HUES6 (cell line): Measurements from ENCODE around the gene MEF2A.

Experiments used
- H3K27ac ChIP-seq: 2 replicates; pipeline ENCODE4 v1.7.0; 2013; ENCODE audit warnings: low read depth, mild to moderate bottlenecking, low read length, inconsistent platforms
- H3K27me3 ChIP-seq: 2 replicates; pipeline ENCODE4 v1.6.1; 2013; ENCODE audit warnings: low read length; ENCODE audit not compliant: control insufficient read depth, insufficient read depth
- H3K36me3 ChIP-seq: 2 replicates; pipeline ENCODE4 v1.6.1; 2013; ENCODE audit warnings: low read length; ENCODE audit not compliant: control insufficient read depth, insufficient read depth
- H3K4me1 ChIP-seq: 2 replicates; pipeline ENCODE4 v1.6.1; 2013; ENCODE audit warnings: low read length; ENCODE audit not compliant: control insufficient read depth, insufficient read depth
- H3K4me3 ChIP-seq: 2 replicates; pipeline ENCODE4 v1.5.1; 2013; ENCODE audit warnings: low read depth, low read length
- H3K9ac ChIP-seq: one replicate; pipeline ENCODE4 v1.6.1; 2013; ENCODE audit warnings: mild to moderate bottlenecking, low read length
- H3K9me3 ChIP-seq: 2 replicates; pipeline ENCODE4 v1.6.1; 2013; ENCODE audit warnings: low read depth, low read length; ENCODE audit not compliant: control insufficient read depth, insufficient read depth

MEF2A gene

DNA sequence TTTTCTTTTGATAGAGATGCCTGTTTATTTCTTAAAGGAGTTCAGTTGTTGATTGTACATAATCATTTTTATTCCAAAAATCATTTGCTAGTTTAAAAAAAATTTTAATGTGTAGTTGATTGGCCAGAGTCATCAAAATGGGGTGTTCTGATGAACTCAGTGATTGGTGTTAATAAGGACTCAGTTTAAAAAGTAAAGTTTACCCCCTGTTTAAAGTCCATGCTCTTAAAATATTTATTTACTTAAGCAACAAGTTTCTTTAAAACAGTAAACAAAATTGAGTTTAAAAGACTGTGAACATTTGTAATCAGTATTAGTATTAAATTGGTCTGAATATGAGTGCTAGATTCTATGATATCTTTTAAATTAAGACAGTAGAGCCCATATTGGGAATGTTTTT, 56.0 kb downstream of the MEF2A start:
- Histone ChIP-seq H3K27me3 (no peaks in the 10 kb centered on the region), H3K4me3 (no peak overlapping the region), H3K27ac (no peak overlapping the region), H3K36me3 (peaks cover 2% of the 10 kb centered on the region), H3K9ac (no peak overlapping the region), H3K9me3 (peaks cover 23% of the 10 kb centered on the region), H3K4me1 (peaks cover 7% of the 10 kb centered on the region)

DNA sequence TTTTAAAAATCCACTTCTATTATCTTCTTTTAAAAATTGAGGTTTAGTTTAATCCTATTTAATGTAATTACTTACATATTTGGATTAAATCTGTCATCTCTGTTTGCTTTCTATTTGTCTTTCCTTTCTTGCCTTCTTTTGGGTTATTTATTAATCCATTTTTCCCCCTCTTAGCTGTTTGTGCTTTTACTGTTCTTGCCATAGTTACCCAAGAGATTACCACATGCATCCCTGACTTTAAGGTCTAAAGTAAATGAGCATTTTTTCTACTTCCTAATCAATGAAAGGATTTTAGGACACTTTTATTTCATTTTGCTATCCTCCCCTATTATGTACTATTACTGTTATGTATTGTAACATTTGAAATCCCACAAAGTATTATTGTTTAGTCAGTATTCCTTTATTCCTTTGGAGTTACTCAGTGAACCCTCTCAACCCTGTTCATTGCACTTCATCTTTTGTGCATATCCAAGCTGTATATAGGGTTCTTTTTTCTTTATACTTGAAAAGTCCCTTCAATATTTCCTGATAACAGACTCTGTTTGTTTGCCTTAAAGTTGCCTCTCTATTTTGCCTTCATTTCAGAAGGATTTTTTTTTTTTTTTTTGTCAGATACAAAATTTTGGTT, 62.7 kb downstream of the MEF2A start:
- no peak overlapping the region for H3K9ac ChIP-seq
- H3K36me3 ChIP-seq = peaks cover 2% of the 10 kb centered on the region
- peaks cover 20% of the 10 kb centered on the region for H3K9me3 ChIP-seq
- H3K27me3 ChIP-seq = no peaks in the 10 kb centered on the region
- H3K27ac ChIP-seq = peak overlapping the region; percentile 68; the same call in 1 of the 2 replicates
- peaks cover 23% of the 10 kb centered on the region for H3K4me1 ChIP-seq
- no peak overlapping the region for H3K4me3 ChIP-seq

DNA sequence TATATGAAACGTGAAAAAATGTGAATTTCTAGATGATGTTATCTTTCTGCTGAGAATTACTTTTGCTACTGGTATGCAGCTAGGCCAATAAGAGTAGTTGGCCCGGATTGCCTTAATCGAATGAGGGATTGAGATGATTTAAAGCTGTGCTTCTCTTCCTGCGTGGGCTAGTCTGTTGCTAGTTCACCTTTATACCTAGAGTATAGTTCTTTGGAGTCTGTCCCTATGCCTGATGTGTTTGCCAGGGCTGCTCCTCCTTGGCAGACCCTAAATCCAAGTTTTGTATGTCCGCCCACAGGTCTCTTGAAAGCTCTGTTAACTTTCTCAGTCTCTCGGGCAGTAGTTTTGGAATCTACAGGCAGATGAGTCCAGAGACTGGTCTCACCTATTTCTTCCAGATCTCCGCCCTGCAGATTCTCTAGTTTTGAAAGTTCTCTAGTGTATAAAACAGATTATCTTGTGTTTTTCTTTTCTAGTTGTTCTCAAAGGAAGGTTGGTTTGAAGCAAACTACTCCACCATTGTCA, 64.9 kb downstream of the MEF2A start:
- H3K27me3 ChIP-seq = no peaks in the 10 kb centered on the region
- H3K9me3 ChIP-seq = peaks cover 4% of the 10 kb centered on the region; the same call in 1 of the 2 replicates
- H3K36me3 ChIP-seq = peaks cover 17% of the 10 kb centered on the region; the same call in 1 of the 2 replicates
- H3K27ac ChIP-seq = 0 out of 2 replicates have a peak overlapping the region, but pooled peaks have one; percentile 29
- no peak overlapping the region for H3K9ac ChIP-seq
- H3K4me1 ChIP-seq = peaks cover 23% of the 10 kb centered on the region
- H3K4me3 ChIP-seq = no peak overlapping the region

GRCh38 chr15:99631255-99631654, 65.5 kb downstream of the MEF2A start:
- H3K27me3 ChIP-seq = no peaks in the 10 kb centered on the region
- no peak overlapping the region for H3K27ac ChIP-seq
- H3K9me3 ChIP-seq = peaks cover 6% of the 10 kb centered on the region; the same call in 1 of the 2 replicates
- H3K9ac ChIP-seq = no peak overlapping the region
- no peak overlapping the region for H3K4me3 ChIP-seq
- H3K36me3 ChIP-seq = peaks cover 18% of the 10 kb centered on the region; the same call in 1 of the 2 replicates
- peaks cover 23% of the 10 kb centered on the region for H3K4me1 ChIP-seq

- H3K27me3 ChIP-seq = no peaks in the 10 kb centered on the region
- H3K4me1 ChIP-seq = peaks cover 21% of the 10 kb centered on the region
- peaks cover 19% of the 10 kb centered on the region; the same call in 1 of the 2 replicates for H3K36me3 ChIP-seq
- H3K9me3 ChIP-seq = peaks cover 6% of the 10 kb centered on the region; the same call in 1 of the 2 replicates
- no peak overlapping the region for H3K9ac ChIP-seq
- H3K27ac ChIP-seq = 0 out of 2 replicates have a peak overlapping the region, but pooled peaks have one; percentile 3
- H3K4me3 ChIP-seq = no peak overlapping the region
Observed at GRCh38 chr15:99632521-99632920, 66.7 kb downstream of the MEF2A start.

- Histone ChIP-seq H3K4me3 (no peak overlapping the region), H3K36me3 (peaks cover 19% of the 10 kb centered on the region; the same call in 1 of the 2 replicates), H3K9me3 (peaks cover 6% of the 10 kb centered on the region; the same call in 1 of the 2 replicates), H3K27me3 (no peaks in the 10 kb centered on the region), H3K27ac (no peak overlapping the region), H3K4me1 (peaks cover 17% of the 10 kb centered on the region), H3K9ac (no peak overlapping the region)
Observed at GRCh38 chr15:99633655-99634054, 67.9 kb downstream of the MEF2A start.

DNA sequence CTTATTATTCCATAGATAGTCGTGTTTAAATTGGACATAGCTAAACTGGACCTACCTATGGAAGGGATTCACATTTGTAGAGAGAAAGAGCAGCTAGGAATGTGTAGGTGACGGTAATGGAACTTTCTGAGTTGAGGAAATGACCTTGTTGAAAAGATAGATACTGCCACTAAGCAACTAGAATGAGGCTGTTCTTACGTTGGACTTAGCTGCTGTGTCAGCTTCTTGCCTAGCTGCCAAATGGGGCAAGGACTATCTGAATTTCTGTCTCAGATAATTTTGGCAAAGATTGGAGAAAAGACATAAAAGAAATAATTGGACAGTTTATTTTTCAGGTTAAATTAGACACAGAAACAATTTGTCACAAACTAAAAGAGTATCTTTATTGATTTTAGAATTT, 68.8 kb downstream of the MEF2A start:
- H3K27me3 ChIP-seq = no peaks in the 10 kb centered on the region
- H3K4me3 ChIP-seq = no peak overlapping the region
- H3K36me3 ChIP-seq = peaks cover 19% of the 10 kb centered on the region; the same call in 1 of the 2 replicates
- H3K27ac ChIP-seq = no peak overlapping the region
- H3K9me3 ChIP-seq = peaks cover 6% of the 10 kb centered on the region; the same call in 1 of the 2 replicates
- H3K9ac ChIP-seq = no peak overlapping the region
- peaks cover 13% of the 10 kb centered on the region for H3K4me1 ChIP-seq

- Histone ChIP-seq H3K27ac (no peak overlapping the region), H3K4me1 (peaks cover 13% of the 10 kb centered on the region), H3K27me3 (no peaks in the 10 kb centered on the region), H3K9me3 (peaks cover 6% of the 10 kb centered on the region; the same call in 1 of the 2 replicates), H3K9ac (no peak overlapping the region), H3K36me3 (peaks cover 19% of the 10 kb centered on the region; the same call in 1 of the 2 replicates), H3K4me3 (no peak overlapping the region)
Observed at GRCh38 chr15:99635145-99635544, 69.4 kb downstream of the MEF2A start.

- Histone ChIP-seq H3K36me3 (peaks cover 19% of the 10 kb centered on the region; the same call in 1 of the 2 replicates), H3K4me3 (no peak overlapping the region), H3K27me3 (no peaks in the 10 kb centered on the region), H3K9ac (no peak overlapping the region), H3K4me1 (peaks cover 9% of the 10 kb centered on the region), H3K9me3 (peaks cover 6% of the 10 kb centered on the region; the same call in 1 of the 2 replicates), H3K27ac (no peak overlapping the region)
Observed at GRCh38 chr15:99635794-99636193, 70.0 kb downstream of the MEF2A start.

DNA sequence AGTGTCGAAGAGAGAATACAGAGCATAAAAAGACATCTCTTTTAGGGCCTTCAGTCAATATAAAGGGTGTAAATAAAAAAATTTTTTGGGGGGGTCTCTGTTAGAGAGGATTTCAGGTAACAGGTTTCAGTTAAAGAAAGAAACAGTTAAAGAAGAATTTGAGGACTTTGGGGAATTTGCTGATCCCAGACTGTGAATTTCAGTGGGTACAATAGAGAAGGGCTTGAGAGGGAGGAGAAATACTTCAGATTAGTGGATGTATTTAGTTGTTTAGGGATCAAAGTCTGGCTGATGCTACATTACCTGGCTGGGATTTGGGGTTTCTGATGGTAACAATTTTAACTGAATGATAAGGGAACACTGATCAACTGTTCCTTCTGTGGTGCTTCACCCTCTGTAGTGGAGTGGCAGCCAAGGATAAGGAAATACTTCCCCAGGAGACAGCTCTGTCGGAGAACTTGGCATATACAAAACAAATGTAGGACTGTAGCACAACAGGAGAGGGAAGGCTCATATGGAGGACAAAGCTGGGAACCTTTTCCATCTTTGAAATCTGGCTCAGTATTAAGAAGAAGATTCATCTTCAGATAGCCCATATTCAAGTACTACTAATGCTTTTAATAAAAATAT, 79.2 kb downstream of the MEF2A start:
- H3K27ac ChIP-seq = 0 out of 2 replicates have a peak overlapping the region, but pooled peaks have one; percentile 26
- H3K36me3 ChIP-seq = peaks cover 17% of the 10 kb centered on the region
- H3K9me3 ChIP-seq = peaks cover 3% of the 10 kb centered on the region; the same call in 1 of the 2 replicates
- no peaks in the 10 kb centered on the region for H3K4me1 ChIP-seq
- H3K4me3 ChIP-seq = no peak overlapping the region
- H3K9ac ChIP-seq = no peak overlapping the region
- H3K27me3 ChIP-seq = no peaks in the 10 kb centered on the region

- no peaks in the 10 kb centered on the region for H3K27me3 ChIP-seq
- H3K4me3 ChIP-seq = no peak overlapping the region
- H3K36me3 ChIP-seq = peaks cover 19% of the 10 kb centered on the region
- no peak overlapping the region for H3K27ac ChIP-seq
- peaks cover 3% of the 10 kb centered on the region; the same call in 1 of the 2 replicates for H3K9me3 ChIP-seq
- H3K9ac ChIP-seq = no peak overlapping the region
- H3K4me1 ChIP-seq = no peaks in the 10 kb centered on the region
Observed at GRCh38 chr15:99645543-99645935, 79.8 kb downstream of the MEF2A start.
